ENCODE results near the gene PRKCH.

The PRKCH gene

GRCh38 chr14:61437381-61437780 lies 116.0 kb downstream of the PRKCH start:
- Mint-ChIP-seq H3K9me3 (no peaks in the 10 kb centered on the region), H3K36me3 (ENCODE audit: low read depth) (peaks cover 33% of the 10 kb centered on the region), H3K27me3 (no peaks in the 10 kb centered on the region), H3K4me3 (peak overlapping the region; percentile 71), H3K27ac (peak overlapping the region; percentile 89), H3K4me1 (peaks cover 95% of the 10 kb centered on the region)
- ATAC-seq = no peak
- DNase-seq = no peak

GRCh38 chr14:61438036-61438435 lies 116.7 kb downstream of the PRKCH start:
- no peak for DNase-seq
- Mint-ChIP-seq H3K36me3 (ENCODE audit: low read depth) (peaks cover 37% of the 10 kb centered on the region), H3K4me1 (peaks cover 96% of the 10 kb centered on the region), H3K4me3 (peak overlapping the region; percentile 71), H3K27ac (peak overlapping the region; percentile 89), H3K27me3 (no peaks in the 10 kb centered on the region), H3K9me3 (no peaks in the 10 kb centered on the region)
- peak; percentile 14 for ATAC-seq

- Mint-ChIP-seq H3K36me3 (ENCODE audit: low read depth) (peaks cover 37% of the 10 kb centered on the region), H3K27me3 (no peaks in the 10 kb centered on the region), H3K27ac (peak overlapping the region; percentile 89), H3K9me3 (no peaks in the 10 kb centered on the region), H3K4me1 (peaks cover 96% of the 10 kb centered on the region), H3K4me3 (peak overlapping the region; percentile 71)
- DNase-seq (no peak), ATAC-seq (no peak)
These were observed 117.1 kb downstream of the PRKCH start for GRCh38 chr14:61438497-61438859.

GRCh38 chr14:61438860-61439765 lies 117.7 kb downstream of the PRKCH start:
- H3K9me3 Mint-ChIP-seq = no peaks in the 10 kb centered on the region
- peaks cover 96% of the 10 kb centered on the region for H3K4me1 Mint-ChIP-seq
- peak; percentile 59 for ATAC-seq

GRCh38 chr14:61439779-61440418 lies 118.5 kb downstream of the PRKCH start:
- DNase-seq (no peak), ATAC-seq (no peak)
- H3K27me3 Mint-ChIP-seq = no peaks in the 10 kb centered on the region
- H3K36me3 Mint-ChIP-seq (ENCODE audit: low read depth) = peaks cover 32% of the 10 kb centered on the region
- H3K4me3 Mint-ChIP-seq = peak overlapping the region; percentile 71
- H3K27ac Mint-ChIP-seq = peak overlapping the region; percentile 89
- H3K4me1 Mint-ChIP-seq = peaks cover 96% of the 10 kb centered on the region
- no peaks in the 10 kb centered on the region for H3K9me3 Mint-ChIP-seq

More at GRCh38 chr14:61438860-61439765, 117.7 kb downstream of the PRKCH start:
- H3K36me3 Mint-ChIP-seq (ENCODE audit: low read depth) = peaks cover 37% of the 10 kb centered on the region
- peak overlapping the region; percentile 71 for H3K4me3 Mint-ChIP-seq
- H3K27ac Mint-ChIP-seq = peak overlapping the region; percentile 89
- DNase-seq = no peak
- H3K27me3 Mint-ChIP-seq = no peaks in the 10 kb centered on the region

GRCh38 chr14:61443481-61443880 lies 122.1 kb downstream of the PRKCH start:
- peak overlapping the region; percentile 50 for H3K4me3 Mint-ChIP-seq

GRCh38 chr14:61444215-61444768 lies 122.9 kb downstream of the PRKCH start:
- Mint-ChIP-seq H3K4me3 (peak overlapping the region; percentile 50), H3K4me1 (peaks cover 97% of the 10 kb centered on the region), H3K27ac (peak overlapping the region; percentile 95), H3K9me3 (no peaks in the 10 kb centered on the region), H3K36me3 (ENCODE audit: low read depth) (peaks cover 55% of the 10 kb centered on the region), H3K27me3 (no peaks in the 10 kb centered on the region)
- peak; percentile 67 for DNase-seq
- peak; percentile 93 for ATAC-seq

More at GRCh38 chr14:61443481-61443880, 122.1 kb downstream of the PRKCH start:
- peaks cover 50% of the 10 kb centered on the region for H3K36me3 Mint-ChIP-seq (ENCODE audit: low read depth)
- H3K9me3 Mint-ChIP-seq = no peaks in the 10 kb centered on the region
- DNase-seq (no peak), ATAC-seq (no peak)
- H3K27me3 Mint-ChIP-seq = no peaks in the 10 kb centered on the region
- H3K4me1 Mint-ChIP-seq = peaks cover 97% of the 10 kb centered on the region
- peak overlapping the region; percentile 95 for H3K27ac Mint-ChIP-seq

GRCh38 chr14:61451491-61451890 lies 130.1 kb downstream of the PRKCH start:
- peak overlapping the region; percentile 95 for H3K27ac Mint-ChIP-seq

GRCh38 chr14:61451891-61452400 lies 130.6 kb downstream of the PRKCH start:
- Mint-ChIP-seq H3K27me3 (no peaks in the 10 kb centered on the region), H3K4me1 (peaks cover 99% of the 10 kb centered on the region), H3K27ac (peak overlapping the region; percentile 95), H3K4me3 (peak overlapping the region; percentile 73), H3K9me3 (no peaks in the 10 kb centered on the region), H3K36me3 (ENCODE audit: low read depth) (peaks cover 87% of the 10 kb centered on the region)
- no peak for ATAC-seq
- no peak for DNase-seq

More at GRCh38 chr14:61451491-61451890, 130.1 kb downstream of the PRKCH start:
- no peaks in the 10 kb centered on the region for H3K9me3 Mint-ChIP-seq
- peak overlapping the region; percentile 73 for H3K4me3 Mint-ChIP-seq
- H3K27me3 Mint-ChIP-seq = no peaks in the 10 kb centered on the region
- ATAC-seq (no peak), DNase-seq (no peak)
- peaks cover 88% of the 10 kb centered on the region for H3K36me3 Mint-ChIP-seq (ENCODE audit: low read depth)
- H3K4me1 Mint-ChIP-seq = peaks cover 99% of the 10 kb centered on the region

GRCh38 chr14:61452452-61452851 lies 131.1 kb downstream of the PRKCH start:
- DNase-seq (peak; percentile 66), ATAC-seq (peak; percentile 89)
- H3K27ac Mint-ChIP-seq = peak overlapping the region; percentile 95
- peaks cover 88% of the 10 kb centered on the region for H3K36me3 Mint-ChIP-seq (ENCODE audit: low read depth)
- peak overlapping the region; percentile 73 for H3K4me3 Mint-ChIP-seq
- peaks cover 99% of the 10 kb centered on the region for H3K4me1 Mint-ChIP-seq
- no peaks in the 10 kb centered on the region for H3K27me3 Mint-ChIP-seq
- no peaks in the 10 kb centered on the region for H3K9me3 Mint-ChIP-seq

- Mint-ChIP-seq H3K4me3 (peak overlapping the region; percentile 73), H3K36me3 (ENCODE audit: low read depth) (peaks cover 89% of the 10 kb centered on the region), H3K27ac (peak overlapping the region; percentile 95), H3K9me3 (no peaks in the 10 kb centered on the region), H3K4me1 (peaks cover 99% of the 10 kb centered on the region), H3K27me3 (no peaks in the 10 kb centered on the region)
- DNase-seq = no peak
- no peak for ATAC-seq
These were observed 131.9 kb downstream of the PRKCH start for GRCh38 chr14:61453103-61453767.

- ATAC-seq (no peak), DNase-seq (no peak)
- peaks cover 90% of the 10 kb centered on the region for H3K36me3 Mint-ChIP-seq (ENCODE audit: low read depth)
- H3K4me1 Mint-ChIP-seq = peaks cover 98% of the 10 kb centered on the region
- no peaks in the 10 kb centered on the region for H3K9me3 Mint-ChIP-seq
- H3K27ac Mint-ChIP-seq = peak overlapping the region; percentile 95
- no peaks in the 10 kb centered on the region for H3K27me3 Mint-ChIP-seq
- H3K4me3 Mint-ChIP-seq = peak overlapping the region; percentile 73
These were observed 133.2 kb downstream of the PRKCH start for GRCh38 chr14:61454545-61454944.

- ATAC-seq (no peak), DNase-seq (no peak)
- H3K27me3 Mint-ChIP-seq = no peaks in the 10 kb centered on the region
- H3K4me3 Mint-ChIP-seq = peak overlapping the region; percentile 32
- peaks cover 87% of the 10 kb centered on the region for H3K36me3 Mint-ChIP-seq (ENCODE audit: low read depth)
- H3K27ac Mint-ChIP-seq = peak overlapping the region; percentile 95
- peaks cover 92% of the 10 kb centered on the region for H3K4me1 Mint-ChIP-seq
- no peaks in the 10 kb centered on the region for H3K9me3 Mint-ChIP-seq
These were observed 134.0 kb downstream of the PRKCH start for GRCh38 chr14:61455351-61455750.

- H3K36me3 Mint-ChIP-seq (ENCODE audit: low read depth) = peaks cover 85% of the 10 kb centered on the region
- H3K27me3 Mint-ChIP-seq = no peaks in the 10 kb centered on the region
- H3K27ac Mint-ChIP-seq = peak overlapping the region; percentile 71
- peaks cover 92% of the 10 kb centered on the region for H3K4me1 Mint-ChIP-seq
- peak; percentile 89 for DNase-seq
- H3K4me3 Mint-ChIP-seq = no peak overlapping the region
- H3K9me3 Mint-ChIP-seq = no peaks in the 10 kb centered on the region
- ATAC-seq = peak; percentile 17
These were observed 135.3 kb downstream of the PRKCH start for GRCh38 chr14:61456720-61457119.

Measured in activated naive CD8-positive, alpha-beta T cell treated with anti-CD3 and anti-CD28 coated beads, Interleukin-2, amount 50 U/mL, for 24 hours (primary cell).